MCF 10A (cell line): ENCODE data around the gene TELO2. TPM values are rescaled to one million over a fixed set of nuclear protein-coding genes. Genes with fewer than 3 reads are reported as not detected.

Experiments used
- BruUV-seq: library from RNA; stranded (reverse); fragments of 400-500 nt; replicated peaks from 2 replicates; lab custom pipeline; 2021; lab: Mats Ljungman, UMichigan
- CTCF ChIA-PET: fragments of 300-600 bp; sonication (Branson Sonifier 250); formaldehyde crosslinking; extraction: SDS; loops from one replicate; lab custom pipeline; 2021; ENCODE audit warnings: antibody characterized with exemption, inconsistent platforms; lab: Yijun Ruan, JAX
- POLR2A ChIA-PET: fragments of 300-600, 350-650 bp; sonication (Branson Sonifier 250); formaldehyde crosslinking; extraction: SDS; loops from one replicate; lab custom pipeline; 2020; ENCODE audit warnings: antibody characterized with exemption, inconsistent platforms; lab: Yijun Ruan, JAX
- DNase-seq: peaks from one replicate; pipeline ENCODE4 v3.0.0-alpha.2; 2018; ENCODE audit not compliant: unreplicated experiment
- H3K27ac Mint-ChIP-seq: one replicate; pipeline ENCODE4 v1.8.0; 2022; ENCODE audit warnings: mild to moderate bottlenecking, low read depth, mixed read lengths; ENCODE audit not compliant: unreplicated experiment
- H3K27me3 Mint-ChIP-seq: one replicate; pipeline ENCODE4 v1.8.0; 2022; ENCODE audit warnings: mixed read lengths; ENCODE audit not compliant: insufficient read depth, unreplicated experiment
- H3K36me3 Mint-ChIP-seq: one replicate; pipeline ENCODE4 v1.8.0; 2022; ENCODE audit warnings: mild to moderate bottlenecking, moderate library complexity, mixed read lengths; ENCODE audit not compliant: insufficient read depth, unreplicated experiment
- H3K4me1 Mint-ChIP-seq: one replicate; pipeline ENCODE4 v1.8.0; 2022; ENCODE audit warnings: mixed read lengths; ENCODE audit not compliant: insufficient read depth, unreplicated experiment
- H3K4me3 Mint-ChIP-seq: one replicate; pipeline ENCODE4 v1.8.0; 2022; ENCODE audit warnings: mild to moderate bottlenecking, moderate library complexity, mixed read lengths; ENCODE audit not compliant: unreplicated experiment
- H3K9me3 Mint-ChIP-seq: one replicate; pipeline ENCODE4 v1.8.0; 2022; ENCODE audit warnings: mixed read lengths; ENCODE audit not compliant: unreplicated experiment
- CTCF ChIP-seq: fragments of 200-600 bp; IDR thresholded peaks from one replicate; pipeline ENCODE4 v1.8.0; 2022; ENCODE audit warnings: antibody characterized with exemption, mild to moderate bottlenecking; ENCODE audit not compliant: unreplicated experiment
- intact Hi-C: fragments of 100-400 bp; cut with micrococcal nuclease; formaldehyde crosslinking; loops from 2 replicates; pipeline ENCODE4 v1.14.1; 2022
- total RNA-seq: library from RNA; stranded (reverse); gene quantifications from 2 replicates; pipeline ENCODE4 v1.2.3, GENCODE V29; 2022

The TELO2 gene
- total RNA-seq, 1 experiment from 2014 or later, result 31.3 TPM

GRCh38 chr16:1550696-1551095, 57.5 kb downstream of the TELO2 start:
- H3K27me3 Mint-ChIP-seq, result no peaks in the 10 kb centered on the region
- no peak for DNase-seq
- BruUV-seq, result no TSS peak
- no peak overlapping the region for H3K4me3 Mint-ChIP-seq
- TF ChIP-seq CTCF, result no peak
- intact Hi-C loops, result no loop called here
- no peak overlapping the region for H3K27ac Mint-ChIP-seq
- peaks cover 31% of the 10 kb centered on the region for H3K36me3 Mint-ChIP-seq
- no peaks in the 10 kb centered on the region for H3K4me1 Mint-ChIP-seq
- ChIA-PET CTCF (interaction anchor here (0.6 kb wide), 1 partner anchor 83 kb away, joined by 3 read pairs; no protein-coding TSS in a partner anchor), POLR2A (no interaction called here)
- H3K9me3 Mint-ChIP-seq, result no peaks in the 10 kb centered on the region

GRCh38 chr16:1551166-1551565, 58.0 kb downstream of the TELO2 start:
- Mint-ChIP-seq H3K9me3 (no peaks in the 10 kb centered on the region), H3K4me3 (no peak overlapping the region), H3K4me1 (no peaks in the 10 kb centered on the region), H3K27me3 (no peaks in the 10 kb centered on the region), H3K27ac (no peak overlapping the region), H3K36me3 (peaks cover 33% of the 10 kb centered on the region)
- CTCF ChIA-PET, result interaction anchor here (0.6 kb wide), 2 partner anchors 83 to 293 kb away, joined by 3 read pairs; no protein-coding TSS in a partner anchor
- no peak for TF ChIP-seq CTCF
- POLR2A ChIA-PET, result interaction anchor here (0.6 kb wide), 1 partner anchor 53 kb away, joined by 3 read pairs; no protein-coding TSS in a partner anchor
- no TSS peak for BruUV-seq
- intact Hi-C loops, result no loop called here
- no peak for DNase-seq

- Mint-ChIP-seq H3K4me1 (no peaks in the 10 kb centered on the region), H3K27me3 (no peaks in the 10 kb centered on the region), H3K9me3 (no peaks in the 10 kb centered on the region), H3K4me3 (no peak overlapping the region), H3K27ac (no peak overlapping the region), H3K36me3 (peaks cover 39% of the 10 kb centered on the region)
- POLR2A ChIA-PET, result no interaction called here
- BruUV-seq, result no TSS peak
- intact Hi-C loops, result no loop called here
- CTCF ChIA-PET, result no interaction called here
- no peak for DNase-seq
- TF ChIP-seq CTCF, result no peak
Measured at GRCh38 chr16:1552129-1552528, 59.0 kb downstream of the TELO2 start.

- Mint-ChIP-seq H3K27me3 (no peaks in the 10 kb centered on the region), H3K27ac (no peak overlapping the region), H3K36me3 (peaks cover 52% of the 10 kb centered on the region), H3K4me3 (no peak overlapping the region), H3K9me3 (no peaks in the 10 kb centered on the region), H3K4me1 (no peaks in the 10 kb centered on the region)
- intact Hi-C loops, result no loop called here
- no peak for TF ChIP-seq CTCF
- ChIA-PET CTCF (no interaction called here), POLR2A (no interaction called here)
- no peak for DNase-seq
- BruUV-seq, result no TSS peak
Measured at GRCh38 chr16:1553946-1554825, 61.0 kb downstream of the TELO2 start.
